GM18909 (cell line): ENCODE measurements around the gene LARP4B.

Experiments used
- ATAC-seq: cut with Tn5 transposase; IDR thresholded peaks from one replicate; pipeline ENCODE4 v1.9.1; 2021; ENCODE audit warnings: mild to moderate bottlenecking; ENCODE audit not compliant: unreplicated experiment, poor library complexity

The LARP4B gene

GRCh38 chr10:931326-932318, at the start of gene LARP4B:
LARP4B (minus strand) TSS chr10:931705; CDS start chr10:885721, 45,984 bp downstream.
- peak; percentile 95 for ATAC-seq

- no peak for ATAC-seq
These were observed 49.1 kb upstream of the LARP4B start for GRCh38 chr10:980468-981093.

GRCh38 chr10:978826-979421, 47.4 kb upstream of the LARP4B start:
- ATAC-seq, result no peak

GRCh38 chr10:976316-976715, 44.8 kb upstream of the LARP4B start:
- no peak for ATAC-seq

GRCh38 chr10:974785-975074, 43.2 kb upstream of the LARP4B start:
- no peak for ATAC-seq

GRCh38 chr10:974038-974784, 42.7 kb upstream of the LARP4B start:
- no peak for ATAC-seq

GRCh38 chr10:972763-973162, 41.3 kb upstream of the LARP4B start:
- no peak for ATAC-seq

GRCh38 chr10:971613-972012, 40.1 kb upstream of the LARP4B start:
- ATAC-seq, result no peak

GRCh38 chr10:971150-971542, 39.6 kb upstream of the LARP4B start:
- ATAC-seq, result no peak

- no peak for ATAC-seq
These were observed 39.0 kb upstream of the LARP4B start for GRCh38 chr10:970311-971149.

- no peak for ATAC-seq
These were observed 38.1 kb upstream of the LARP4B start for GRCh38 chr10:969473-970150.

- no peak for ATAC-seq
These were observed 37.2 kb upstream of the LARP4B start for GRCh38 chr10:968546-969199.

- ATAC-seq, result no peak
These were observed 35.1 kb upstream of the LARP4B start for GRCh38 chr10:966466-967235.

GRCh38 chr10:964988-965417, 33.5 kb upstream of the LARP4B start:
- ATAC-seq, result no peak

- ATAC-seq, result no peak
These were observed 32.9 kb upstream of the LARP4B start for GRCh38 chr10:964321-964987.

- ATAC-seq, result no peak
These were observed 32.1 kb upstream of the LARP4B start for GRCh38 chr10:963655-964054.

GRCh38 chr10:963186-963585, 31.7 kb upstream of the LARP4B start:
- no peak for ATAC-seq
